Measurements from ENCODE around the gene AGK.

Gene AGK

DNA sequence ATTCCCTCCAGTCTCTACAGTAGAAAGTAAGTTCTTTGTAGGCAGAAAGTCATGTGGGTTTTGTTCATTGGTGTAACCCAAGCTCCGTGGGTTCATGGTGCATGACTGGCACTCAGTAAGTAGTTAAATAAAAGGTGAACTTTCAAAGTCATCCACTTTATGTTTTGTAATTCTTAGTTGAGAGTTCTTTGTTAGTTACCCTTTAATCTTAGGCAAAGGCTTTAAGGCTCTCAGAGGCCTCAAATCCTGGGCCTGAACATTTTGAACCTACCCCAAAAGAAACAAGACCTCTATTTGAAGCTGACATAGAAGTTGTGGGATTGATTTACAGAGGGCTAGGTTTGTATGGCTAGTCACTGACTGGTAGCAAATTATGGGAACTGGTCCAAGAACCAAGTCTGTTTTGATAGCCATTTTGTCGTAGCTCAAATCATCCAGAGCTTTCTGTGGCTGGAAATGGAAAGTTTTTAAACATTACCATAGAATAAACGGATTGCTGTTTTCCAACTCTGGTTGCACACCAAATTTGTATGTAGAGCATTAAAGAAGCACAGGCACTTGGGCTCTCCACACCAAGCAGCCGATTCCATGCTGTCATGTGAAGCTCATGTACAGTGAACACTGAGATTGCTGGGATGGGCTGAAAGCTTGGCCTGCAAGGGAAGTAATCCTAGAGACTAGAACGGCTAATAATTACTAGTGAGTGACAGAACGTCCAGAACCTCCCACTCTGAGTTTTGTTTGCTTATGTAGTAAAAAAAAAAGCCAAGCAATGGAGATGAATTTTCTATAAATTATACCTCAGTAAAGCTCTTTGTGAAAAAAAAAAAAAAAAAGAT lies 97.3 kb downstream of the AGK start:
- no peak for DNase-seq (ENCODE audit: low read depth)

- DNase-seq (ENCODE audit: low read depth), result no peak
Measured at GRCh38 chr7:141649137-141649864, 98.1 kb downstream of the AGK start.

DNA sequence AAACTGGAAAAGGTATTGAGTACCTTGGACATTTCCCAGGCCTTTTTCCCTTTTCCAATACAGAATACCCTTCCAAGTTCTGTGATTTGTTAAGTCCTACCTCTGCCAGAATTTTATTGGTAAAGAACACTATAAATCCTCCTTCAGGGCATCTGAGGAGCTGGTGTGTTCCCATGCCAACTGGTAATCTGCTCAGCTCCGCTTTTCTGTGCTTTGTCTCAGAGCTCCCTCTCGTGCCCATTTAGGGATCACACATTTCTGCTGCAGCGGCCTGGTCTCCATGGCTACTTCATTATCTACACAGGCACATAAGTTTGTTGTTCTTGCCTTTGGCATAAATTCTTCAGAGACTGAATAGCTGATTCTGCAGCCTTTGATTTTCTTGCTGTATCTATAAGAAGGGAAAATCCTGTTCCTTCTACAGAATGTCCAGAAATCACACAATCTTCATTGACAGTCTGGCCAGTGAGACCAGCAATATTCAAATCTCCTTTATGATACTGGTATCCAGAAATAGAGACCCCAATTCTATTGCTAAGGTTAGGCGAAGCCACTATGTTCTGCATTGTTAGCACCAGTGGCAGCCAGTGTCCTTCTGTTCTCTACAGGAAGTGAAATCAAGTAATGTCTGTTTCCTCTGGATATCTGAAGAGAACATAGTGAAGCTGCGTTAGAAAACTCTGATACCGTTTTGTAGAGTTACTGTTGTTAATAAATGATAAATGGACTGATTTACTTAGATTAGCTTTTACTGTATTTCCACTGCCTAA lies 98.8 kb downstream of the AGK start:
- DNase-seq (ENCODE audit: low read depth), result peak; percentile 75

DNA sequence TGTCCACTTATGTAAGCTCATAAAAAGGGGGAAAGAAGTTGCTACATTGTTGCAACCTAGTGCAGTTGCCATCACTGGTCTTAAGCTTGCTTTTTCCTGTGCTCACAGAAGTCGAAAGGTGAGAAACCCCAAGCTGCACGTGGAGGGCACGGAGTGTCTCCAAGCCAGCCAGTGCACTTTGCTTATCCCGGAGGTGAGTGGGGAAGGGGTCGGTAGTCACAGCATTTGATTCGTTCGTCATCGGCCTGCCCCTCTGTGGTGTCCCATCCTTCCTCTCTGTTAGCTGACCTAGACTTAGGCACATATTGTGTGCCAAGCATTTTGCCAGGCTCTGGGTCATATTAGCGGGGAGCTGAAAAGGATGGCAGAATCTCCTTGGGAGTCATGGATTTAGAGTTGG lies 100.2 kb downstream of the AGK start:
- DNase-seq (ENCODE audit: low read depth), result no peak

DNA sequence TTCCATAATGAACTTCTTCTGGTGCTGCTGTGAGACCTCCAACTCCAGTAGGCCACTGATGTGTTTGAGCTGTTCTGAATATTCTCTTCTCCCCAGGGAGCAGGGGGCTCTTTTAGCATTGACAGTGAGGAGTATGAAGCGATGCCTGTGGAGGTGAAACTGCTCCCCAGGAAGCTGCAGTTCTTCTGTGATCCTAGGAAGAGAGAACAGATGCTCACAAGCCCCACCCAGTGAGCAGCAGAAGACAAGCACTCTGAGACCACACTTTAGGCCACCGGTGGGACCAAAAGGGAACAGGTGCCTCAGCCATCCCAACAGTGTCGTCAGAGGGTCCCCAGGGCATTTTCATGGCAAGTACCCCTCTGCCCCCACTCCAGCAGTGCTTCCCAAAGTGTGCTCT lies 101.5 kb downstream of the AGK start:
- DNase-seq (ENCODE audit: low read depth), result no peak

GRCh38 chr7:141654551-141654950 lies 103.3 kb downstream of the AGK start:
- DNase-seq (ENCODE audit: low read depth), result no peak

- no peak for DNase-seq (ENCODE audit: low read depth)
Measured at GRCh38 chr7:141659501-141659900, 108.3 kb downstream of the AGK start.

- DNase-seq (ENCODE audit: low read depth), result no peak
Measured at GRCh38 chr7:141660259-141660658, 109.0 kb downstream of the AGK start.

DNA sequence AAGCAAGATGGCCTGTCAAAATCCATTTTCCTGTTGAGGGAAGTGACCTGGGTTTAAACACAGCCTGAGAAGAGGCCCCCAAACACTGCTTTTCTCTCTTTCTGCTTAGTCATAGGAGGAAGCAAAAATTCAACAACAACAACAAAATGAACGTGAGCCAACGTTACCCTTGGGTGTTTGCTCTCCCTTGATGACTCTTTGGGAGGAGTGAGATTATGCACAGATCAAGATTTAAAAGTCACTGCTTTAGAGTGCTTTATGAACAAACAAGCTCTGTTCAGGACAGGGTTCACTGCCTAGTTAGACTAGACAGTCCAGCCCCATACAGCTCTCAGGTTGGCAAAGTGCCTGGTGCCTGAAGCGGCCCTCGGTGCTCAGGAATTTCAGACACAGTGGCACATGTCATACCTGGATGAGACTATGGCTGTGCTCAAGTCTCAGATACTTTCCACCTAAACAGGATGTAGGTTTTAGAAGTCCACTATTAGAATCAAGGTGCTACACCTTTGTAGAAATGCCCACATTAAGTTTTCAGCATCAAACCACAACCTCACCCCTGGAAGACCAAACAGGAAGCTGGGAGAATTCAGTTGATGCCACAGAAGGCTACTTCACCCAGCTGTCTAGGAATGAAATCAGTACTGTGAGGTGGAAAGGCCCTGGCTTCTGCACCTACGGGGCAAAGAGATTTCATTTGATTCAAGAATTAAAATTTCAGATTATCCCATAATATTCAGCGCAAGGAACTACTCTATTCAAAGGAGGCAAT lies 112.1 kb downstream of the AGK start:
- DNase-seq (ENCODE audit: low read depth), result no peak

DNA sequence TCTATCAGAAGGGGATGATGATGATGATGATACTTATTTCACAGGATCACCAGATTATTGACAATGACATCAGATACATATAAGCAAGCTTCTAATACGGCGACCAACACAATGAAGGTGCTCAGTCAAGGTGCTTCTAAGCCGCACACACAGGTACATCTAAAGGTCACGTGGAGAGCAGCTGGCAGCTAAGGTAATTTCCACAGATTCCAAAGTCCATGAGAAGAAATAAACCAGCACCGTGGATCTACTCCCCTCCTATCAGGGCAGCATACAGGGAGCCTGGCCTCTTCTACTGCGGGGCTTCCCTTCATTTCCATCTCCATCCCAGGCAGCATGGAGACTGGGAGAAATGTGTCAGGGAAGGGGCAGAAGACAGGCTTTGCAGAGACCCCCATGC lies 113.2 kb downstream of the AGK start:
- no peak for DNase-seq (ENCODE audit: low read depth)

- DNase-seq (ENCODE audit: low read depth), result no peak
Measured at GRCh38 chr7:141665208-141666035, 114.2 kb downstream of the AGK start.

- DNase-seq (ENCODE audit: low read depth), result no peak
Measured at GRCh38 chr7:141666071-141666470, 114.9 kb downstream of the AGK start.

DNA sequence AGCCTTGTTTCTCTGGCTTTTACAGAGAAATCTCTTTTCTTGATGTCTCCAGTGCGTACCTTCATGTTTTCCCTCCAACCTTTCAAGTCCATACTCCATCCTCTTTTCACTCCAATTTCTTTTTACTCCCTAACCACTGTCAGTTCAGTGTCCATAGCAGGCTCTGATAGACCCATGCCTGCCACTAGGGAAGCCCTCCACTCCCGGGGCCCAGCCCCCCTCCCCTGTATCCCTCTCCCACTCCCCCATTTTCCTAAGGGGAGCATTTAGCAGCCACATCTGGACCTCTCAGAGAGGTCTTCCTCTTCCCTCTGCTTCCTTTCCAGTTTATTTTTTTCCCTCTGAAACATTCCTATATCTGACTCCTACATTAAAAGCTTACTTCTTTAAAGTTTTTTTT lies 117.6 kb downstream of the AGK start:
- DNase-seq (ENCODE audit: low read depth), result no peak

- no peak for DNase-seq (ENCODE audit: low read depth)
Measured at GRCh38 chr7:141671705-141672496, 120.7 kb downstream of the AGK start.

DNA sequence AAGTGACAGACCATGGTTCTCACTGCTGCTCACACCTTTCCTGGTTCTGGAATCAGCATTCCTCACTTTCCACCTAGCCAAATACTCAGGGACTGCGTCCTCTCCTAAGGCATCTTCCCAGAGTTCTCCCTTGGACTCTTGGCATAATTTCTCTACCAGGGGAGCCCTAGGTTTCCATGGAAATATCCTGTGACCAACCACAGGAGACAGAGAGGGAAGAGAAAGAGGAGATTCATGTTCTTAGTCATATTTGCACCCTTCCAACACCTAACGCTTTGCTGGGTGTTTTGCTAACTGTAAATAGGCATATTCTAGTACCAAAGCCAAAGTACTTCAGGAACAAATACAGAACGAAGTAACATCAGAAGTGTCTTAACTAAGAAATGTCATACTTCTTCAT lies 122.1 kb downstream of the AGK start:
- no peak for DNase-seq (ENCODE audit: low read depth)

- DNase-seq (ENCODE audit: low read depth), result peak; percentile 36
Measured at GRCh38 chr7:141674171-141674671, 123.0 kb downstream of the AGK start.

GRCh38 chr7:141674702-141675101 lies 123.5 kb downstream of the AGK start:
- no peak for DNase-seq (ENCODE audit: low read depth)

- no peak for DNase-seq (ENCODE audit: low read depth)
Measured at GRCh38 chr7:141675436-141676215, 124.4 kb downstream of the AGK start.

DNA sequence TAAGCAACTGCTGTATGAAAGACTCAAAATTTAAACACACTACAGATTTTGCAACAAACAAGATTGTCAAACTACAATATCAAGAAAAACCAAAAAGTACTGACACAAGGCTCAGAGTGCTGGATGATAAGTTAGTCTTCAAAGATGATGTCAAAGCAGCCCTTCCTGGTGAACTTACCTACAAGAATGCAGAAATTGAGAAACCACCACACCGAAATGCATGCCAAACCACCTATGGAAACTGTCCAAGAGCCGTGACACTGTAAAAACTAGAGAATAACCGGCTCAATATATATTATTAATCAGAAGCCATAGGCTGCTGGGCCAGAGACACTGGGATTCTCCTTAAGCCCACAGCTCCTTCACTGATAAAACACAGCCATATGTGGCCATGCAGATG lies 125.4 kb downstream of the AGK start:
- DNase-seq (ENCODE audit: low read depth), result no peak

Measured in non-pigmented ciliary epithelial cell (primary cell).